HL-60 (cell line): ENCODE data around the gene MACIR.

ENCODE experiments used
- CTCF ChIP-seq: IDR thresholded peaks from one replicate; pipeline ENCODE4 v1.5.1; 2011; ENCODE audit warnings: low read length, control low read depth, inconsistent platforms; ENCODE audit not compliant: insufficient read depth
- GABPA ChIP-seq: IDR thresholded peaks from 2 replicates; pipeline ENCODE4 v1.6.1; 2012; ENCODE audit warnings: low read depth
- REST ChIP-seq: IDR thresholded peaks from 2 replicates; pipeline ENCODE4 v1.6.1; 2012; ENCODE audit warnings: low read depth; ENCODE audit not compliant: insufficient replicate concordance

GRCh38 chr5:103308774-103309173 is 50.2 kb downstream of the MACIR start:
- no peak for TF ChIP-seq CTCF
- TF ChIP-seq GABPA: no peak
- TF ChIP-seq REST: no peak
